ENCODE measurements around the gene IQSEC1. TPM values are rescaled to one million over a fixed set of nuclear protein-coding genes. Genes with fewer than 3 reads are reported as not detected.

IQSEC1 gene
- polyA plus RNA-seq, 3 donors: 17.7 to 61.7 (median 30.3) TPM

DNA sequence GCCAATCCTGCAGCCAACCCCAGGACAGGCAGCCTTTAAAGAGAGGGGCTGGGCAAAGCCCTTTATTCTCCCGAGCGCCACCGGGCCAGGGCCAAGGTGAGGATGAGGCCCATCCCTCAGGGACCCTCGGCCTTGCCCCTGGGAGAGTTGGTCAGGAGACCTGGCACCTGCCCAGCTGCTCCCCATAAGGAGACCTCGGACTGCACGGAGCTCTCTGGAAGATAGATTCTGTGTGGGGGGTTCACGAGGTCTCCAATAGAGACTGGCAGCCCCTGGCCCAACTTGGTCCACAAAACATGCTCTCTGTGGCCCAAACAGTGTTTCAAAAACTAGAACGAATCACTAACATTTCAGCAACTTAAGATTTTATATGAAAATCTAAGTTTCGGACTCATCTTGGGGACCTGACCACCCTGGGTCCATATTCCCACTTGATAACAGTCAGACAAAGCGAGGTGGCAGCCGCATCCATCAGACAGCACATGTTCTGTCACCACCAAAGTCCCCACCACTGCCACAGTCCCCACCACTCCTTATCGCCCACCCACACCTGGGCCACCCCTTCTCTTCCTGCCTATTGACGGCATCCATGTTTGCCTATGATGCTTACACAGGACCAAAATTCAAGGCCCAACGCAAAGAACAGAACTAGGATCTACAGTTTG lies 117.4 kb downstream of the IQSEC1 start:
- peak overlapping the region; percentile 23 to 50 for H3K27ac ChIP-seq (ENCODE audit: low read depth in 1 of 2, low read length in 2 of 2)
- peaks cover 100% of the 10 kb centered on the region for H4K20me1 ChIP-seq (ENCODE audit: insufficient read depth, low read length)

More for the DNA sequence above, 117.4 kb downstream of the IQSEC1 start:
- Histone ChIP-seq H3K27me3 (ENCODE audit: control insufficient read depth in 2 of 2, insufficient read depth in 2 of 2, low read length in 2 of 2) (no peaks in the 10 kb centered on the region), H2AFZ (ENCODE audit: insufficient read depth, low read depth, low read length, poor library complexity, severe bottlenecking) (no peak overlapping the region), H3K36me3 (replicated peaks in 1 of 2; ENCODE audit: control insufficient read depth in 1 of 2, insufficient read depth in 2 of 2, low read length in 2 of 2) (peaks cover 35 to 72% of the 10 kb centered on the region in 2 donors), H3K79me2 (ENCODE audit: insufficient read depth, low read length) (peaks cover 99% of the 10 kb centered on the region), H3K4me3 (replicated peaks in 1 of 3; ENCODE audit: low read depth in 2 of 3, low read length in 3 of 3) (peak overlapping the region in 1 of 3 experiments; percentile 38), H3K9ac (ENCODE audit: insufficient read depth, low read length, poor library complexity, severe bottlenecking) (no peak overlapping the region), H3K4me1 (ENCODE audit: control insufficient read depth in 1 of 2, insufficient read depth in 2 of 2, low read length in 2 of 2) (peaks cover 43 to 62% of the 10 kb centered on the region in 2 donors), H3K9me3 (replicated peaks in 1 of 2; ENCODE audit: control insufficient read depth in 1 of 2, insufficient read depth in 1 of 2, low read length in 2 of 2) (no peaks in the 10 kb centered on the region), H3K4me2 (replicated peaks; ENCODE audit: extremely low read depth, low read length, poor library complexity, severe bottlenecking) (peak overlapping the region; percentile 39)
- Mint-ChIP-seq H3K36me3 (peaks cover 58 to 71% of the 10 kb centered on the region in 2 donors), H3K9me3 (peaks cover 0 to 3% (median 0%) of the 10 kb centered on the region in 7 donors), H3K27me3 (ENCODE audit: low read depth in 3 of 3) (peaks cover 1 to 5% (median 3%) of the 10 kb centered on the region in 3 donors), H3K4me3 (peak overlapping the region in 1 of 2 donors; percentile 35), H3K4me1 (peaks cover 82% of the 10 kb centered on the region), H3K27ac (peak overlapping the region in 5 of 7 donors; percentile 12 to 78 (median 32))
- intact Hi-C loops (cut with micrococcal nuclease): no loop called here
- WGBS (ENCODE audit: insufficient coverage): 84% methylated on average over 9 of the region's 14 CpGs
- DNase-seq: no peak
- TF ChIP-seq CTCF (IDR thresholded peaks at IDR 0.05): no peak
